ENCODE results near the gene MYO1E.

GRCh38 chr15:59329091-59329490 is 43.6 kb downstream of the MYO1E start:
- TF ChIP-seq CTCF (IDR thresholded peaks at IDR 0.05) (no peak), TEAD1 (CRISPR knock-in tag; IDR thresholded peaks at IDR 0.05) (no peak), SMAD4 (CRISPR knock-in tag; IDR thresholded peaks at IDR 0.05) (no peak), MYBL2 (CRISPR knock-in tag; IDR thresholded peaks at IDR 0.05) (no peak), SMAD3 (CRISPR knock-in tag; IDR thresholded peaks at IDR 0.05; ENCODE audit: borderline replicate concordance) (no peak), E2F4 (CRISPR knock-in tag; IDR thresholded peaks at IDR 0.05; ENCODE audit: borderline replicate concordance, low read depth) (no peak), CBFB (CRISPR knock-in tag; IDR thresholded peaks at IDR 0.05; ENCODE audit: low read depth) (no peak)
